DND-41 (cell line): ENCODE data around the gene MAGI1.

Experiments used
- EZH2 ChIP-seq: IDR thresholded peaks from 3 replicates; pipeline ENCODE4 v1.6.1; 2012; ENCODE audit warnings: borderline replicate concordance, low read depth, mild to moderate bottlenecking, moderate library complexity, low read length, inconsistent platforms; ENCODE audit not compliant: severe bottlenecking
- TF ChIP-seq, protein P1 (sequence below): IDR thresholded peaks from 2 replicates; pipeline ENCODE4 v1.5.1; 2012; ENCODE audit warnings: borderline replicate concordance, low read length, moderate library complexity, mild to moderate bottlenecking; ENCODE audit not compliant: poor library complexity, severe bottlenecking; ENCODE audit errors: extremely low read depth

DNA sequence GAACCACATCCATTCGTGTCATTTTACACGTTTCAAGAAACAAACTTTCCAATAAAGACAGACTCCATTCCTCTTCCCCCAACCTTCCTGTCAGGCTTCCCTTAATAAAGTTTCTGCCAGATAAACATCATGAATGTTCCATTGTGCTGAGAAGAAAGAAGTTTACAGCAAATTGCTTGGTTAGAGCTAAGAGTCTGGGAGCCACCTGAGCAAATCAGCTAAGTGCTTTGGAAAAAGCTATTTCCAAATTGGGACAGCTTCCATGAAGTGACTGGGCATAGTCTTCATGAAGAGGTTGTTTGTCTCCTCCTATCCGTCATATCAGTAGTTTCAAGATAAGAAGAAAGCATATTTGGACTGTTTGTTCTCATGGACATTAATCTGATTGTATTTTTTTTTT lies 77.0 kb downstream of the MAGI1 start:
- TF ChIP-seq, protein P1, sequence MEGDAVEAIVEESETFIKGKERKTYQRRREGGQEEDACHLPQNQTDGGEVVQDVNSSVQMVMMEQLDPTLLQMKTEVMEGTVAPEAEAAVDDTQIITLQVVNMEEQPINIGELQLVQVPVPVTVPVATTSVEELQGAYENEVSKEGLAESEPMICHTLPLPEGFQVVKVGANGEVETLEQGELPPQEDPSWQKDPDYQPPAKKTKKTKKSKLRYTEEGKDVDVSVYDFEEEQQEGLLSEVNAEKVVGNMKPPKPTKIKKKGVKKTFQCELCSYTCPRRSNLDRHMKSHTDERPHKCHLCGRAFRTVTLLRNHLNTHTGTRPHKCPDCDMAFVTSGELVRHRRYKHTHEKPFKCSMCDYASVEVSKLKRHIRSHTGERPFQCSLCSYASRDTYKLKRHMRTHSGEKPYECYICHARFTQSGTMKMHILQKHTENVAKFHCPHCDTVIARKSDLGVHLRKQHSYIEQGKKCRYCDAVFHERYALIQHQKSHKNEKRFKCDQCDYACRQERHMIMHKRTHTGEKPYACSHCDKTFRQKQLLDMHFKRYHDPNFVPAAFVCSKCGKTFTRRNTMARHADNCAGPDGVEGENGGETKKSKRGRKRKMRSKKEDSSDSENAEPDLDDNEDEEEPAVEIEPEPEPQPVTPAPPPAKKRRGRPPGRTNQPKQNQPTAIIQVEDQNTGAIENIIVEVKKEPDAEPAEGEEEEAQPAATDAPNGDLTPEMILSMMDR: no peak
- TF ChIP-seq EZH2: no peak
